Cortex of kidney (tissue), 1 donor: Measurements from ENCODE around the gene CCDC200.
"Not testable (repeated sequence)": the region's sequence is repeated elsewhere in the genome, so short reads cannot be mapped to it uniquely, and the experiment has no call there.

Source experiments
- DNase-seq: peaks from one replicate; lab custom pipeline; 2025; lab: John Stamatoyannopoulos, UW

The CCDC200 gene

GRCh38 chr17:43216369-43216761, 12.1 kb downstream of the CCDC200 start:
- DNase-seq: no peak

GRCh38 chr17:43215341-43215740, 13.1 kb downstream of the CCDC200 start:
- no peak for DNase-seq

- DNase-seq: no peak
Measured at GRCh38 chr17:43213545-43213944, 14.9 kb downstream of the CCDC200 start.

GRCh38 chr17:43212641-43213490, 15.6 kb downstream of the CCDC200 start:
- DNase-seq: no peak

- no peak for DNase-seq
Measured at GRCh38 chr17:43211480-43212402, 16.7 kb downstream of the CCDC200 start, which contains the start of gene TMEM106A. TMEM106A (plus strand) TSS chr17:43211875; CDS start chr17:43213042, 1,167 bp downstream.

GRCh38 chr17:43211123-43211479, 17.3 kb downstream of the CCDC200 start:
- no peak for DNase-seq

GRCh38 chr17:43210576-43210975, 17.8 kb downstream of the CCDC200 start:
- no peak for DNase-seq

GRCh38 chr17:43203013-43203412, 25.4 kb downstream of the CCDC200 start:
- DNase-seq: not testable (repeated sequence)

- DNase-seq: no peak
Measured at GRCh38 chr17:43200127-43200526, 28.3 kb downstream of the CCDC200 start.

- no peak for DNase-seq
Measured at GRCh38 chr17:43199633-43200032, 28.8 kb downstream of the CCDC200 start.

- no peak for DNase-seq
Measured at GRCh38 chr17:43193251-43193650, 35.2 kb downstream of the CCDC200 start.

GRCh38 chr17:43186656-43187055, 41.8 kb downstream of the CCDC200 start:
- not testable (repeated sequence) for DNase-seq

GRCh38 chr17:43183921-43184320, 44.5 kb downstream of the CCDC200 start:
- DNase-seq: no peak

GRCh38 chr17:43176119-43176570, 52.3 kb downstream of the CCDC200 start:
- DNase-seq: no peak

- no peak for DNase-seq
Measured at GRCh38 chr17:43175213-43176118, 53.0 kb downstream of the CCDC200 start.

- DNase-seq: no peak
Measured at GRCh38 chr17:43171586-43172487, 56.6 kb downstream of the CCDC200 start.
